IPS-NIHi11 (cell line): ENCODE results near the gene CD38.
A peak's percentile ranks its signal among the peaks of the same experiment; 100 is the strongest.
"Not testable (repeated sequence)": the region's sequence is repeated elsewhere in the genome, so short reads cannot be mapped to it uniquely, and the experiment has no call there.

Experiments
- DNase-seq: peaks from one replicate; pipeline ENCODE4 v3.0.0; 2012; ENCODE audit warnings: mixed read lengths, low spot score

CD38 gene

DNA sequence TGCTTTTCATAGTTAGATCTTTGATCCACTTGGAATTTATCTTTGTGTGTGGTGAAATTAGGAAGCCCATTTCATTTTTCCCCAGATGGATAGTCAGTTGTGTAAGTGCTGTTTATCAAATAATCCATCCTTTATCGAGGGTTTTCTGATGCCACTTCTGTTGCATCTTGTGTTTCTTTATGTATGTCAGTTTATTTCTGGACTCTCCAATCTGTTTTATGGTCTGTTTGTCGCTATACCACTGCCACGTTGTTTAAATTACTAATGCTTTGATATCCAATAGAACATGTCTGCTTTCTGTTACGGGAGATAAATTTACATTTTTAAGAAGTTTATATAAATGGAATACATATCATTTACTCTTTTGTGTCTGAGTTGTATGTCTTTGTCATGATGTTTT lies 21.0 kb downstream of the CD38 start:
- no peak for DNase-seq

GRCh38 chr4:15799701-15800100 lies 21.6 kb downstream of the CD38 start:
- DNase-seq: no peak

- DNase-seq: not testable (repeated sequence)
Measured at GRCh38 chr4:15802497-15802896, 24.4 kb downstream of the CD38 start.

- peak; percentile 62 for DNase-seq
Measured at GRCh38 chr4:15805583-15806517, 27.7 kb downstream of the CD38 start.

- DNase-seq: no peak
Measured at GRCh38 chr4:15809058-15809457, 30.9 kb downstream of the CD38 start.

DNA sequence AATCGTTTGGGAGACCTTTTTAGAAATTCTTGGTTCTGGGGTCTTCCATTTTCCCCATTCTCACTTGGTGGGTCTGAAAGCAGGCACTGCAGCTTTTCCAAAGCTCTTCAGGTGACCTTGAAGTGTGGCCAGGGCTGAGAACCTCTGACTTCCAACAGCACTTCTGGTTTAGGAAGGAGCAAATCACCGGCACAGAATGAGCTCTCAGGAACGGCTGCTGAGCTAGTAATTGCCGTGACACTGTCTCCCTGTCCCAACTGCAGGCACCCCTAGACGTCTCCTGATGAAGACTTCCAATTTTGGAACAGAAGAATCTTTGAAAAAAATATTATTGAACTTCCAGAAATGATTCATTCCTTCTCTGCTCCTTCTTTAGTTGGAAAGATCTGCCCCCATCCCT lies 31.3 kb downstream of the CD38 start:
- DNase-seq: no peak

- DNase-seq: peak; percentile 62
Measured at GRCh38 chr4:15811703-15812337, 33.7 kb downstream of the CD38 start.

GRCh38 chr4:15832523-15833451 lies 54.7 kb downstream of the CD38 start:
- DNase-seq: no peak

- DNase-seq: no peak
Measured at GRCh38 chr4:15833801-15834200, 55.7 kb downstream of the CD38 start.

DNA sequence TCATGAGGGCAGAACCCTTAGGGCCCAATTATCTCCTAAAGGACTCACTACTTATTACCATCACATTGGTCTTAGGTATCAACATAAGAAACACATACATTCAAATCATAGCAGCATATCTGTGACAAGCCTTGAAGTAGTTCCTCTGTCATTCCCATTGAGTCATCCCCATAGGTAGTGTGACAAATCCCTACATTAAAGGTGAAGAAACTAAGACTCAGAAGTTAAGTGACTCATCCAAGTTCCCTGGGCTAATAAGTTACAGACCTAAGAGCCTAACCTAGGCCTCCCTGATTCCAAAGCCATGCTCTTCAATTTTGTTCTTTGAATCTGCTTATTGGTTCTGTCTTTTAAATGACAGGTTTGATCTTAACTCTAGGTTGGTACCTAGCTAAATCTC lies 58.2 kb downstream of the CD38 start:
- no peak for DNase-seq

DNA sequence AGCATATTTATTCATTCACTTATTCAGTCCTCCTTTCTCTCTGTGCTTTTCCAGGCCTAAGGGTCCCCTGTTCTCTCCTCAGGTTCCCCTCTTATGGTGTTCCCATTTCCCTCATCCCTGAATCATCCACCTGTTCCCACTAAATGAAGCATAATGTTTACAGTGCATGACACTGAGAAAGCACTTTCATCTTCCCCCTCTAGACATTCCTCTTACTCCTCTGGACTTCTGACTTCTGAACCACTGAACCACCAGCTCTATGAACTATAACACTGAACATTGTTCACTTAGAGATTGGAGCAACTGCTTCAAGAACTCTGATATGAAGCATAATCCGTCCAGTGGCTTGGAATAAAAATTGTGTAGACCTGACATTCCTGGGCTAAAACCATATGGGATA lies 59.5 kb downstream of the CD38 start:
- DNase-seq: no peak

GRCh38 chr4:15841194-15841730 lies 63.1 kb downstream of the CD38 start:
- DNase-seq: not testable (repeated sequence)

GRCh38 chr4:15847746-15848145 lies 69.6 kb downstream of the CD38 start:
- DNase-seq: no peak

DNA sequence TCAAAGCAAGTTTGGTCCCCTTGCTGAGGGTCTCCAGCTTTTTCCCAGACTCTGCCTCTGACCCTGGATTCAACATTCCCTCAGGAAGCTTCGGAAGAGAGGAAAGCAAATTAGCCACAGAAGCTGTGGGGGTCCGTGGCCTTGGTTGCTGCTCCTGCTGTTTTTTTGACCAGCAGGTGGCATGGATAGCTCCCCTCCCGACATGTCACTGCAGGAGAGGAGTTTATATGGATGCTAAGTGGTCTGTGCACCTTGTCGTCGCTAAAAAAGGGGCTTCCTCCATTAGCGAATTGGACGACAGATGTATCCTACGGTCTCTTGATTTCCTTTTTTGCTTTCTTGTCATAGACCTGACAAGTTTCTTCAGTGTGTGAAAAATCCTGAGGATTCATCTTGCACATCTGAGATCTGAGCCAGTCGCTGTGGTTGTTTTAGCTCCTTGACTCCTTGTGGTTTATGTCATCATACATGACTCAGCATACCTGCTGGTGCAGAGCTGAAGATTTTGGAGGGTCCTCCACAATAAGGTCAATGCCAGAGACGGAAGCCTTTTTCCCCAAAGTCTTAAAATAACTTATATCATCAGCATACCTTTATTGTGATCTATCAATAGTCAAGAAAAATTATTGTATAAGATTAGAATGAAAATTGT lies 70.2 kb downstream of the CD38 start:
- no peak for DNase-seq

GRCh38 chr4:15851969-15852368 lies 73.8 kb downstream of the CD38 start:
- DNase-seq: no peak

- DNase-seq: no peak
Measured at GRCh38 chr4:15852524-15852923, 74.4 kb downstream of the CD38 start.

DNA sequence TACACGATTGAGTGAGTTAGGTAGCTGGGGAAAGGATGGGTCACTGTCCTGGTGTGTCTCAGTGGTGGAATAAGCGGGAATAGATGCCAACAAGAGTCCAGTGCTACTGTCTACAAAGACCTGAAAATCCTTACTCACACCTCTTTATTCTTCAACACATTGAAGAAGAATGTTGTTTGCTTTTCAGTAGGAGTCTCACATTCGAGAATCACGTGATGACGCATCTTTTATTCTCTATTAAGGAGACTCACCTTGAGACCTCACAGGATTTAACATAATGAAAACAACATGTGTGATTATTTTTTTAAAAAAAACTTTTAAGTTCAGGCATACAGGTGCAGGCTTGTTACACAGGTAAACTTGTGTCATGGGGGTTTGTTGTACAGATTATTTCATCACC lies 75.2 kb downstream of the CD38 start:
- no peak for DNase-seq

GRCh38 chr4:15855804-15856475 lies 77.8 kb downstream of the CD38 start:
- DNase-seq: no peak

DNA sequence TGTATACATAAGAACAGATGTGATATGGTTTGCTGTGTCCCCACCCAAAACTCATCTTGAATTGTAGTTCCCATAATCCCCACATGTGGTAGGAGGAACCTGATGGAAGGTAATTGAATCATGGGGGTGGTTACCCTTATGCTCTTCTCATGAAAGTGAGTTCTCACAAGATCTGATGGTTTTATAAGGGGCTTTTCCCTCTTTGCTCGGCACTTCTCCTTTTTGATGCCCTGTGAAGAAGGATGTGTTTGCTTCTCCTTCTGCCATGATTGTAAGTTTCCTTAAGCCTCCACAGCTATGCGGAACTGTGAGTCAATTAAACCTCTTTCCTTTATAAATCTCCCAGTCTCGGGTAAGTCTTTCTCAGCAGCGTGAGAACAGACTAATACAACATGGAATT lies 83.1 kb downstream of the CD38 start:
- not testable (repeated sequence) for DNase-seq

GRCh38 chr4:15864651-15865566 lies 86.8 kb downstream of the CD38 start:
- DNase-seq: no peak
